ES-I3 (cell line): ENCODE measurements around the gene SEL1L3.

Experiments
- H3K36me3 ChIP-seq: 2 replicates; pipeline ENCODE4 v1.6.1; 2013; ENCODE audit warnings: mild to moderate bottlenecking, low read length, control low read depth, moderate library complexity; ENCODE audit not compliant: insufficient read depth
- H3K4me1 ChIP-seq: 2 replicates; pipeline ENCODE4 v1.6.1; 2013; ENCODE audit warnings: mild to moderate bottlenecking, control low read depth, low read length; ENCODE audit not compliant: insufficient read depth
- H3K9ac ChIP-seq: 2 replicates; pipeline ENCODE4 v1.6.1; 2013; ENCODE audit warnings: low read depth, mild to moderate bottlenecking, low read length, moderate library complexity
- H3K9me3 ChIP-seq: 2 replicates; pipeline ENCODE4 v1.6.1; 2013; ENCODE audit warnings: mild to moderate bottlenecking, low read length, moderate library complexity; ENCODE audit not compliant: control insufficient read depth, insufficient read depth

Gene SEL1L3

DNA sequence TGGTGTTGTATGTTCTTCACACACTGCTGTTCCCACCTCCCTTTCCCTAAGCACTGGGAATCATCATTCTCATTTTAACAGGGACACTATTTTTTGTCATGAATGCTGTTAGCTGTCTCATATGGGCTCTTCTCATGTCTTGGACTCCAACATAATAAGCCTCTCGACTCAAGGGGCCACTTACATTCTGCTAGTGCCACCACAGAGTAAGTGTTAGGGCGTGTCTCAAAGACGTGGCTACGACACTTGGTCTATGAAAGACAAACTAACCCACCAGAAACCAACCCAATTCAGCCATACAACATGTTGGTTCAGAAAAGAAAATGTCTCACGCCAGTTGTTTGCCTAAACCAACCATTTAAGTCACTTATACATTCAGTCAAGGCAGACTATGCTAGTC is 32.2 kb downstream of the SEL1L3 start:
- H3K9ac ChIP-seq: no peak overlapping the region
- H3K4me1 ChIP-seq: no peaks in the 10 kb centered on the region
- H3K36me3 ChIP-seq: no peaks in the 10 kb centered on the region
- H3K9me3 ChIP-seq: no peaks in the 10 kb centered on the region

DNA sequence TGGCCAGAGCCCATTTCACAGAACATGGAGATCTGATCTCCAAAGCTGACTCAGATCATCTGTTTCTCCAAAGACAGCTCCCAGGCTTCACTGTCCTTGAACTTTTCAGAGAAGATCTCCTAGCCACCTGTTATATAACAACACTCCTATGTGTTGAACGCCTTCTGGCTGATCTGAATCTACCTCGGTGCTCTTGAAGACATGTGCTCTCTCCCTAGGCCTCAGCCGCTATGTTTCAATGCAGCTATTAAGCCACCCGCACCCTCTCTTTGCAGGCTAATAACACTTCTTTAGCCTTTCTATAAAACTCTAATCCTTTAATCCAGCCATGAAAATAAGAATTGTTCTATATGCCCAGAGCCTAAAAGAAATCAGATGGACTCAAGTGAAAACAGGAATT is 34.9 kb downstream of the SEL1L3 start:
- no peaks in the 10 kb centered on the region for H3K4me1 ChIP-seq
- H3K9me3 ChIP-seq: no peaks in the 10 kb centered on the region
- no peaks in the 10 kb centered on the region for H3K36me3 ChIP-seq
- H3K9ac ChIP-seq: no peak overlapping the region

DNA sequence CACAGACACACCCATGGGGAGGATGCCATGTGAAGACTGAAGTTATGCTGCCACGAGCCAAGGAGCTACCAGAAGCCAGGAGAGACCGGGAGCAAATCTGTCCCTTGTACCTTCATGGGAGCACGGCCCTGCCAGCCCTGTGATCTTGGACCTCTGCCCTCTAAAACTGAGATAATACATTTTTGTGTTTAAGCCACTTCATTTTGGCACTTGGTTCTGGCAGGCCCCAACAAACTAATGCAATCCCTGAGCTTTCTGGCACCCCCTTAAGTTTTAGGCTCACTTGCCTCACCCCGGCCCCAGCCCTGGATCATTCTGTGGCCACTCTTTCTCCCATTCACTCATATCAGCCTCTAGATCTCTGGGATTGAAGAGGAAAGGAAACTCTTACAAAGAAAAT is 35.4 kb downstream of the SEL1L3 start:
- H3K4me1 ChIP-seq: peaks cover 4% of the 10 kb centered on the region
- no peaks in the 10 kb centered on the region for H3K36me3 ChIP-seq
- no peaks in the 10 kb centered on the region for H3K9me3 ChIP-seq
- H3K9ac ChIP-seq: no peak overlapping the region

GRCh38 chr4:25826074-25826752 is 36.6 kb downstream of the SEL1L3 start:
- H3K9ac ChIP-seq: no peak overlapping the region
- peaks cover 12% of the 10 kb centered on the region for H3K4me1 ChIP-seq
- H3K36me3 ChIP-seq: peaks cover 3% of the 10 kb centered on the region; the same call in 1 of the 2 replicates
- no peaks in the 10 kb centered on the region for H3K9me3 ChIP-seq

DNA sequence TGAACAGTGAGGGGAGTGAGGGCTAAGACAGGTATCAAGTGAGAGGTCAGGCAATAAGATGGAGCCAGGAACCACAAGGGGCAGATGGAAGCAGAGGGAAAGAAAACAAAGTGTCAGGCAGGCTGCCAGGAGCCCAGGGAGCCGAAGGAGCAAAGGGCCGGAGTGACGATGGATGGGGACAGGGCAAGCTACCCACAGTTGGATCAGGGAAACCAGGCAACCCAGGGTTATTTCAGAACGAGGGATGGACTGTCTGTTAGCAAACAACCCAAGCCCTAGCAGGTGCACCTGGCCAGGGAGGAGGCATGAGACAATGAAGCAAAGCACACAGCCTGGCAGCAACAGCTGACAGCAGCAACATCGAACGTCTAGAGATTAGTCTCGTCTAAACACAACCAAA is 39.2 kb downstream of the SEL1L3 start:
- Histone ChIP-seq H3K4me1 (peaks cover 12% of the 10 kb centered on the region), H3K36me3 (peaks cover 8% of the 10 kb centered on the region; the same call in 1 of the 2 replicates), H3K9me3 (no peaks in the 10 kb centered on the region), H3K9ac (no peak overlapping the region)

- peaks cover 12% of the 10 kb centered on the region for H3K4me1 ChIP-seq
- peaks cover 13% of the 10 kb centered on the region; the same call in 1 of the 2 replicates for H3K36me3 ChIP-seq
- H3K9ac ChIP-seq: no peak overlapping the region
- no peaks in the 10 kb centered on the region for H3K9me3 ChIP-seq
These were observed 40.9 kb downstream of the SEL1L3 start for GRCh38 chr4:25821899-25822298.

- H3K36me3 ChIP-seq: peaks cover 14% of the 10 kb centered on the region; the same call in 1 of the 2 replicates
- peaks cover 12% of the 10 kb centered on the region for H3K4me1 ChIP-seq
- H3K9me3 ChIP-seq: no peaks in the 10 kb centered on the region
- no peak overlapping the region for H3K9ac ChIP-seq
These were observed 41.5 kb downstream of the SEL1L3 start for GRCh38 chr4:25821267-25821666.

DNA sequence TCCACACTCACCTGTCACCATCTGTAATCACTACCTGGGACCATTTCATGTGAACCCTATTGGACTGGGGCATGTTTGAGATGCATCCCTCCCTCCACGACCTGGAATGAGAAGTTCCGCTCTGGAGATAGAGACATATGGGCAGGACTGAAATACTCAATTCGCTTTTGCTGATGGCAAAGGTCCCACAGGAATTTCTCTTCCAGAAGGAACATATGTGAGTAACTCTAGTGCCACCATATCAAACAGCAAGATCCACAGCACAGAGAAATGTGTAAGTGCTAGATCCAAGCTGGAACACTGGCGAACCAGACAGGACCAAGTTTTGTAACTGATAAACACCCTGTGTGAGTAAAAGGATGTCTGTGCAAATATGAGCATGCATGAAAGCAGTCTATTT is 43.9 kb downstream of the SEL1L3 start:
- peaks cover 24% of the 10 kb centered on the region for H3K4me1 ChIP-seq
- no peaks in the 10 kb centered on the region for H3K9me3 ChIP-seq
- H3K9ac ChIP-seq: no peak overlapping the region
- peaks cover 16% of the 10 kb centered on the region; the same call in 1 of the 2 replicates for H3K36me3 ChIP-seq

- Histone ChIP-seq H3K36me3 (peaks cover 16% of the 10 kb centered on the region; the same call in 1 of the 2 replicates), H3K4me1 (peaks cover 29% of the 10 kb centered on the region), H3K9me3 (no peaks in the 10 kb centered on the region), H3K9ac (no peak overlapping the region)
These were observed 44.4 kb downstream of the SEL1L3 start for GRCh38 chr4:25818371-25818871.

DNA sequence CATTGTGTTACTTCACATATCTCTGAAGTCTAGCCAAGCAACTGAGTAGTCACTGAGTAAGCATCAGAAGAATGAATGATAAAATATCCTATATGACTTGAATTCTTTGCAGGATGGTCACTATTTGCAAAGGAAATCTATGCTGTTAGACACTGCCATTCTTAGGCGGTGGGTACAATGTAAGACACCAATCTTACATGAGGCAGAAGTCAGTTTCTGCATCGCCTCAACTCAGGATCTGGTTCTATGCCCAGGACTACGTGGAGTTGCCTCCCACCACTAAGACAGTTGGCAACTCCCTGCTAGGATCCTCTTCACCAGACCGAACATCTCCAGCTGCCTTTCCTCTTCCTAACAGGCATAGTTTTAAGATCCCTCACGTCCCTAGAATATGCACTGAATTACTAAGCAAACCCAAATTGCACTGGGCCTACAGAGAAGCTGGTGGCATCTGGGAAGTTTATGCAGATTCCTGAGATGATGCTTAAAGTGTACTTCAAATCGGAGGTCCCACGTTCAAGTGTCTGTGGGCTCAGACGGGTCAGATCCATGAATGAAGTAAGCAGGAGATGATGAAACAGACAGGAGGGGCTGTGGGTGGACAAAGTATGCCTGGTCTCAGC is 45.6 kb downstream of the SEL1L3 start:
- H3K4me1 ChIP-seq: peaks cover 30% of the 10 kb centered on the region
- H3K36me3 ChIP-seq: peaks cover 14% of the 10 kb centered on the region; the same call in 1 of the 2 replicates
- no peak overlapping the region for H3K9ac ChIP-seq
- no peaks in the 10 kb centered on the region for H3K9me3 ChIP-seq

DNA sequence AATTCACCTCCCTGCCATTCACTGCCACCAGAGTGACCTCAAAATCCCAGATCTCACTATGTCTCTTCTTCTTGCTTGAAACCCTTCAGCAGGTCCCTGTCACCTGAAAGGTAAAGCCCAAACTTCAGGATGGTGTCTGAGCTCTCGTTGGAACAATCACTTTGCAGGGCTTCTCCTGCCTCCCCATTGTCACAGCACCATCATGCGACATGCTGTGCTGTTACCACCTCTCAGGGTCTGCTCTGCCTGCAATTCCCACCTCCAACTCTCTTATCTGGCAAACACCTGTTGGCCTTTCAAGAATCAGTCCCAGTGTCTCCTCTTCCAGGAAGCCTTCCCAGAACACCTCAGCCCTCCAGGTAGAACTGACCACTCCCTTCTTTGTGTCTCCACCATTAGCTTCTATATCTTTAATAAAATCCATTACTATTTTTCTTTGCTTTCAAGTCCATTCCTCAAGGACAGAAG is 46.2 kb downstream of the SEL1L3 start:
- Histone ChIP-seq H3K9me3 (no peaks in the 10 kb centered on the region), H3K4me1 (peaks cover 30% of the 10 kb centered on the region), H3K36me3 (peaks cover 13% of the 10 kb centered on the region; the same call in 1 of the 2 replicates), H3K9ac (no peak overlapping the region)

- H3K9me3 ChIP-seq: no peaks in the 10 kb centered on the region
- H3K4me1 ChIP-seq: peaks cover 38% of the 10 kb centered on the region
- H3K36me3 ChIP-seq: peaks cover 11% of the 10 kb centered on the region; the same call in 1 of the 2 replicates
- H3K9ac ChIP-seq: no peak overlapping the region
These were observed 47.2 kb downstream of the SEL1L3 start for GRCh38 chr4:25815586-25815985.

- peaks cover 44% of the 10 kb centered on the region for H3K4me1 ChIP-seq
These were observed 48.3 kb downstream of the SEL1L3 start for GRCh38 chr4:25814301-25815136.

DNA sequence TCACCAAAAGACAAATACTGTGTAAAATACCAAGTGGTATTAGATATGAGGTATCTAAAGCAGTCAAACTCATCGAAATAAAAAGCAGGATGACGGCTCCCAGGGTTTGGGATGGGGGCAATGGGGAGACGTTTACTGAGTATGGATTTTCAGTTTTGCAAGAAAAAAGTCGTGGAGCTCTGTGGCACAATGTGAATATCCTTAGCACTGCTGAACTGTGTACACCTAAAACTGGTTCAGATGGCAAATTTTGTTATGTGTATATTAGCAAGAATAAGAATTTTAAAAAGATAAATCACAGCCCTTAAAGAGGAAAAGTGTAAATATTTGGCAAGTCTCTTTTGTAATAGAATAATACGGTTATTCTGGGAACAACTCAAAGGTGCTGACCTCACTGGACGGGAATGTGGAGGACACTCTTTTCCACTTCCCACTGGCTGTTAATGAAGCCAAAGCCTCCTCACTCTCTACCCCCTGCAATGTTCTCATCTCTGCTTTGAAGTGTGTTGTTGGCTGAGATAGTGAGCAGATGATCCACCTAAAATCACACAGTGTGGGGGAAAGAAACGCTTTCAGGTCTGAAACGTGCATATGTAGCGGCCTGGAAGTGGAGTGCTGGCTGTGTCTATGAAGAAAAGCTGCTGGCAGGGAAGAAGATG is 49.2 kb downstream of the SEL1L3 start:
- Histone ChIP-seq H3K9ac (no peak overlapping the region), H3K36me3 (peaks cover 8% of the 10 kb centered on the region; the same call in 1 of the 2 replicates), H3K9me3 (no peaks in the 10 kb centered on the region), H3K4me1 (peaks cover 44% of the 10 kb centered on the region)

More at GRCh38 chr4:25814301-25815136, 48.3 kb downstream of the SEL1L3 start:
- Histone ChIP-seq H3K36me3 (peaks cover 10% of the 10 kb centered on the region; the same call in 1 of the 2 replicates), H3K9me3 (no peaks in the 10 kb centered on the region), H3K9ac (no peak overlapping the region)
